SH-SY5Y (cell line): ENCODE results near the gene RALY.

Experiments
- GATA2 ChIP-seq: IDR thresholded peaks from 2 replicates; pipeline ENCODE4 v1.6.1; 2011; ENCODE audit warnings: mild to moderate bottlenecking, low read depth, low read length
- GATA3 ChIP-seq: IDR thresholded peaks from 2 replicates; pipeline ENCODE4 v1.6.1; 2011; ENCODE audit warnings: low read depth, mild to moderate bottlenecking, low read length, moderate library complexity

DNA sequence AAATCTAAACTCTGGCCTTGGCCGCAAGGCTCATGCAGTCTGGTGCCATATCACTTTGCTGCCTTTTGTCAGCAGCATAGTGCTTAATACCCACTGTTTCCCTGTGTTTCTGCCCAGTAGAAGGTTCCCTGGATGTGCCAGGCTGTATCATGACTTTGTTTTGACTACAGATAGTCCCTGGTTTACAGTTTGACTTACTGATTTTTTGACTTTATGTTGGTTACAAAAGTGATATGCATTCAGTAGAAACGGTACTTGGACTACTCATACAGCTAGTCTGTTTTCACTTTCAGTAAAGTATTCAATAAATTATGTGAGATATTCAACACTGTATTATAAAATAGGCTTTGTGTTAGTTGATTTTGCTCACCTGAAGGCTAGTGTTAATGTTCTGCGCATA, 19.0 kb downstream of the RALY start:
- no peak for TF ChIP-seq GATA3
- no peak for TF ChIP-seq GATA2
